Kidney glomerular epithelial cell (primary cell): ENCODE data around the gene SQOR.

Experiments used
- DNase-seq: peaks from one replicate; lab custom pipeline; 2025; lab: John Stamatoyannopoulos, UW

Gene SQOR

GRCh38 chr15:45660231-45660979 lies 25.6 kb downstream of the SQOR start:
- DNase-seq: no peak

DNA sequence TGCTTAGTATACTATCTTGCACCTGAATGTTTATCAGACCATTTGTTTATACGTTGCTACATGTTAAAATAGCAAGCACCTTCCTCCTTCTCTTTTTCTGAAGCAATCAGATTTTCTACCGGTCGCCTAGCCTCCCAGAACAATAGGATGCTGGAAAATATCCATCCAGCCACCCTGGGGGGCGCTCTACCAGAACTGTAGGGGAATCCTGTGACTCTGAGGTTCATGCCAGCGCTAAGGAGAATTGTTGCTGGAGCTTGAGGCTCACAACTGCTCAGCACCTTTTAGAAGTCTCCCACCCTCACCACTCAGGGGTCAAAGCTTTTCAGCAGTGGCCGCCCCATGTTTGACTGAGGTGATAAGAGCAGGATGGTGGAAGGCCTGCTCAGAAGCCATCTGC lies 27.5 kb downstream of the SQOR start:
- no peak for DNase-seq

- no peak for DNase-seq
Observed at GRCh38 chr15:45664451-45664850, 29.6 kb downstream of the SQOR start.

DNA sequence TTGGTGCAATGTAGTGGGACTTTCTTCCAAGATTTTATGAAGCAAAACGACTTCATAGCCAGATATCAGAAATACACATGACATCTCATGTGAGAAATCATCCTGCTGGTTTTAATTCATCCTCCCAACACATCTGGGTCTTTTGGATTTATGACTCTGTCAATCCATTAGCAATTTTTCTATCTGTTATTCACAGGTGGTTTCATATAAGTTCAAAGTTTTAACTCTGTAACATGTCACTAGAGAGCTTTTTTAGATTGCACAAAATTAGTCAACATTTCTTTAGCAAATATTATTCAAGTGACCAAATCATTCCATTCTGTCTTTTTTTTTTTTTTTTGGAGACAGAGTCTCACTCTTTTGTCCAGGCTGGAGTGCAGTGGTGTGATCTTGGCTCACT lies 30.4 kb downstream of the SQOR start:
- no peak for DNase-seq

DNA sequence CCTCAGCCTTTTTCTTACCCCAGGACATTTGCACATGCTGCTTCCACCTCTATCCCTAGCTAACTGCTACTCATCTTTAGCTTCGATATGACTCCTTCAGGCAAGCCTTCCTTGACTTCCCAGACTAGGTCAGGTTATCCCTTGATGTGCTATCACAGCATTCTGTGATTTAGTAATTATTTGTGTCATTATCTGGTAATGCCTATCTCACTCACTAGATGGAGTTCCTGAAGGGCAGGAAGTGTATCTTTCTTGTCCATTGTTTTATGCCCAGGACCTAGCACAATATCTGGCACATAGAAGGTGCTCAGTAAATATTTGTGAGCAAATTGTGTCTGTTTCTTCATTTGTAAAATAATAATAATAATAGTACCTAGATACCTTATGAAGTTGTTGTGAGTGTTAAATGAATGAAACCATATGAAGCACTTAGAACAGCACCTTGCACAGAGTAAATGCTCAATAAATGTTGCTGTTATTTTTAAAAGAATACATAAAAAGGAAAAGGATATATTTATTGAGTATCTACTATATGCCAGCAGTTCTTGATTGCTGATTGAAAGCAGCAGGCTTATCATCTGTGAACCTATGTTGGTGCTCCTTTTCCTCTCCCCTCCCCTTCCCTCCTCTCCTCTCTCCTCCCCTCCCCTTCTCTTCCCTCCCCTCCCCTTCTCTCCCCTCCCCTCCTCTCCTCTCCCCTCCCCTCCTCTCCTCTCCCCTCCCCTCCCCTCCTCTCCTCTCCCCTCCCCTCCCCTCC lies 31.5 kb downstream of the SQOR start:
- no peak for DNase-seq

GRCh38 chr15:45667002-45667401 lies 32.2 kb downstream of the SQOR start:
- DNase-seq: no peak

GRCh38 chr15:45668386-45668785 lies 33.6 kb downstream of the SQOR start:
- DNase-seq: no peak

DNA sequence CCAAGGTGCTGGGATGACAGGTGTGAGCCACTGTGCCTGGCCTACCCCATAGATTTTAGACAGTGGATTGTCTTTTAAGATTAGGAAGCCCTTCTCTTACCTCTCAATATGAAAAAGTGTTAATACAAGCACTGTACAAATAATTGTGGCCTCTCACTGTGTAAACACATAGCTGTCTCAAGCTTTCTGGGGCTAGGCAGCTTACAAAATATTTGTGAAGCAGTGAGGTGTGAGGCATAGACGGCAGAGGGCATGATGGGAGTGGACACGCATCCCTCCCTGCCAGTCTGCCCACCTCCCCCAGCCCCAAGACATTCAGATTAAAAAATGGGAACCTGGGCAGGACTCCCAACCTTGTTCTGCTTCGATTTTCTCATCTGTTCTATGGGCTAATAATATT lies 34.6 kb downstream of the SQOR start:
- DNase-seq: no peak

- DNase-seq: no peak
Observed at GRCh38 chr15:45670091-45670490, 35.3 kb downstream of the SQOR start.

DNA sequence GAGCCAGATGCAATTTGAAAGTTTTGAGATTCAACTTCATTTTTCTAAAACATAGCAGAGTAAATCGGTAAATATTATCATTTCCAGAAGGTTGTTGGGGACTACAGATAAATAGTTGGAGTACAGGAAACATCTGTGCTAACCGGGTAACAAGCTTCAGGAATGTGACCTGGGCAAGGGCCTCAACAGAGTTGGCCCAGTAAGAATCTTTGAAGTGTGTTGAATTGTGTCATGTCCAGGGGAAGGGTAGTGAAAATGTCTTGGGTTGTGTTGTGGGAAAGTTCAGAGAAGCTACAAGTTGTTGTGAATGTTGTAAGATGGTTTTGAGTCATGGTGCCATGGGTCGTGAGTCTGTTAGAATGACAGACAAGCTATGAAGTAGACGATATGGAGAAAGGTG lies 35.7 kb downstream of the SQOR start:
- DNase-seq: no peak

- no peak for DNase-seq
Observed at GRCh38 chr15:45674677-45675076, 39.8 kb downstream of the SQOR start.

GRCh38 chr15:45677797-45678196 lies 43.0 kb downstream of the SQOR start:
- DNase-seq: no peak

DNA sequence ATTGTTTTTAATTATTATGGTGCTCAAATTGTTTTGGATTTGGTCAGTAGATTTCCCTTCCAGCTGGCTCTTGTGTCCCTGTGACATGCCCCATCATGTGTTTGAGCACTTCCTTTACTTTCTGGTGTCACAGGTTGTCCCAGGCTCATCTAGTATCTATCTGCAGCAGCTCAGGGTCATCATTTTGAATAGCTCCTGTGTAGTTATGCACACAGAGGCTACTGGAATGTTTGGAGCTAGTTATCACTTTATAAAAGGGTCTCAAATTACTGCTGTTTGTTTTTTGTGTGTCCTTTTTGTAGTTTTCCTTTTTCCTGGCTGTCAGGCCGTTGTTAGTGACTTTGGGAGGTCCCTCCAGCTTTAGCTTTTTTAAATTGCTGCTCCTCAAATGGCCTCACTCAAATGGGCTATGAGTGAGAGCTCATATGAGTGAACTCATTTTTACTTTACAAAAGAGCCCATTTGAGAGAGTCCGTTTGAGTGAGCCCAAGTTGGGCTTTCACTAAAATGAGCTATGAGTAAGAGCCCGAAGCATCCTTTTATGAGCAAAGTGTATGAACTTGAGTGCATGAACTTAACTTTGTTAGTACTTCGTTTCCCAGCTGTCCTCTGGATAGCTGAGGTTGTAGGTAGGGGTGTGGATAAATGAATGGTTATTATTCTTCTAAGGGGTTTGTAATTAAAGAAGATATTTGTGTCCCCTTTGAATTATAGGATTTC lies 43.8 kb downstream of the SQOR start:
- DNase-seq: no peak

- DNase-seq: no peak
Observed at GRCh38 chr15:45684533-45684932, 49.7 kb downstream of the SQOR start.

DNA sequence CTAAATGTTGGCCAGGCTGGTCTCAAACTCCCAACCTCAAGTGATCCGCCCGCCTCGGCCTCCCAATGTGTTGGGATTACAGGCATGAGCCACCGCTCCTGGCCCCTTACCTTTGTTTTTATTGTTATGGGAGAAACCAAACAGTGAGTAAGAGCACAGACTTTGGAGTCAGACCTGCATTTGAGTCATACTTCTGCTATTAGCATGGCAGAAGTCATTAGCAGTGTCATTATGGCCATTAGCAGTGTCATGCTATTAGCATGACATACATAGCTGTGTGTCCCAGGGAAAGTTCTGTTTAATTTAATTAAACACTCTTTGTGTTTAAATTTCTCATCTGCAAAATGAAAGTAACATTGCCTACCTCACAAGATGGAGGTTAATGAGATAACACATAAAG lies 54.8 kb downstream of the SQOR start:
- DNase-seq: no peak

- DNase-seq: no peak
Observed at GRCh38 chr15:45690581-45691260, 55.9 kb downstream of the SQOR start.

GRCh38 chr15:45701108-45701507 lies 66.3 kb downstream of the SQOR start:
- no peak for DNase-seq

GRCh38 chr15:45702041-45702440 lies 67.2 kb downstream of the SQOR start:
- no peak for DNase-seq

GRCh38 chr15:45703670-45704328 lies 69.0 kb downstream of the SQOR start:
- no peak for DNase-seq

- DNase-seq: no peak
Observed at GRCh38 chr15:45704329-45705249, 69.8 kb downstream of the SQOR start.
